Measurements from ENCODE around the gene FCGR3B.
"Not testable (repeated sequence)": the region's sequence is repeated elsewhere in the genome, so short reads cannot be mapped to it uniquely, and the experiment has no call there.

DNA sequence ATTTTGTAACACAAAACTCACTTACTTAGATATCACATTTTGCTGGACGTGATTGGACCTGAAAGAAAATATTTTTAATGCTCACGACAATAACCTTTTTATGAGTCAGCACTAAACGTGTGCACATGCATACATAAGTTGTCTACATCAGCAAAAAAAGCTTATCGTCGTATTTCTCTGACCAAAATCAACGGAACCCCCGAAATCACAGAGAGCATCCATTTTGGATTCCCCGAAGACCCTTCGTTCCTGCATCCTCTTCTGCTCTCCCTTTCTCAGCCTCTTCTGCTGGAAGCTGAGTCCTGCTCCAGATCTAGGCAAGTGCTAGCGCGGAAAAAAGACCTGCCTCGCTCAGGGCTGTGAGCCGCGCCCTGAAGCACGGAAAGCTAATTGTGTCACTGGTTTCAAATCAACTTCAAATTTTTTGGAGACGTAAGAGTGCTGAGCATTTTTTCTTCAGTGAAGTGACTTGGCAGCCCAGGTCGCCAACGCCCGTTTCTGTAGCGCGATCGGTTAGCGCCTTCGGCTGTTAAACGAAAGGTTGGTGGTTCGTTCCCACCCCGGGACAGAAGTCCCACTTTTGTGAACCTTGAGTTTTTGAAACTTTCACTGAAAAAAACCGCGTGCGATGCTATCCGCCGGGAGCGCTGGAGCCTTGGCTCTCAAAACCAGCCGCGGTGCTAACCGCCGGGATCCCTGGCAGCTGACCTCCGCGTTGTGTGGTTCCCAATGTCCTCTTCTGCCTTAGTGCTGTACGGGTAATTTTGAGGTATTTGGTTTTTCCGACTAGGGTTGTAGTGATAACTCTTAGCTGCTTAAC, 9.6 kb downstream of the FCGR3B start:
- not testable (repeated sequence) for TF ChIP-seq POLR2A, TAF1 (IDR thresholded peaks at IDR 0.05; ENCODE audit: low read depth, low read length)

Measured in GM12891 (cell line).